Measurements from ENCODE around the gene CNTNAP2.

The CNTNAP2 gene

DNA sequence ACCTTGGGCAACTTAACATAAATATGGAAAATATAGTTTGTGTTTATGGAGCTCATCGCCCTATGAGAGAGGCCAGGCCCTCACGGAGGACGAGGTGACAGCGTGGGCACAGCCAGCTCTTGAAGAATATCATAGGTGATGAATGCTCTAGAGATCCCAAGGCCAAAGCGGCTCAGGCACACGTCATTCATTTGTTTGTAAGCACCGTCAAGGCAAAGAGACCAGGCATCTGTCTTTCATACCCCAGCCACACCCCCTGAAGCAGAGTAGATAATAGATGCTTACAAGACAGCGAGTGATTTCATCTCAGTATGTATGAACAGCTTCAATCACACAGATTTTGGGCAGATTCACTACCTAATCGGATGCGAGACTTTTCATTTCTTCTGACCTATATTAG, 2231.9 kb downstream of the CNTNAP2 start:
- no peak for DNase-seq (ENCODE audit: low spot score)

GRCh38 chr7:148356303-148356702, 2239.7 kb downstream of the CNTNAP2 start:
- no peak for DNase-seq (ENCODE audit: low spot score)

DNA sequence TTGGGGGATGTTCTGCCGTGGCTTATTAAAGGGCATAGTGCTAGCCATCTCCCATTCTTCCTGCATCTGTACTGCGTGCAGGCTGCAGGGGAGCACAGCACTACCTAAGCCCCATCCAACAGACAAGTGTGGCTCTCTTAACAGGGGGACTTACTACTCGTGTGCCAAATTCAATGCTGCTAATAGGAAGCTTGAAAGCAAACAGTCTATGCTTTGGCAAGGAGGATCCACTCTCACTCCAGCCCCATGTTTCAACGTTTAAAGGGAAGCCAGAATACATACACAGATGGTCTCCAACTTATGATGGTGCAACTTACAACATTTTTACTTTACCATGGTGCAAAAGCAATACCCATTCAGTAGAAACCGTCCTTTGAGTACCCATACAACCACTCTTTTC, 2245.9 kb downstream of the CNTNAP2 start:
- DNase-seq (ENCODE audit: low spot score): no peak

DNA sequence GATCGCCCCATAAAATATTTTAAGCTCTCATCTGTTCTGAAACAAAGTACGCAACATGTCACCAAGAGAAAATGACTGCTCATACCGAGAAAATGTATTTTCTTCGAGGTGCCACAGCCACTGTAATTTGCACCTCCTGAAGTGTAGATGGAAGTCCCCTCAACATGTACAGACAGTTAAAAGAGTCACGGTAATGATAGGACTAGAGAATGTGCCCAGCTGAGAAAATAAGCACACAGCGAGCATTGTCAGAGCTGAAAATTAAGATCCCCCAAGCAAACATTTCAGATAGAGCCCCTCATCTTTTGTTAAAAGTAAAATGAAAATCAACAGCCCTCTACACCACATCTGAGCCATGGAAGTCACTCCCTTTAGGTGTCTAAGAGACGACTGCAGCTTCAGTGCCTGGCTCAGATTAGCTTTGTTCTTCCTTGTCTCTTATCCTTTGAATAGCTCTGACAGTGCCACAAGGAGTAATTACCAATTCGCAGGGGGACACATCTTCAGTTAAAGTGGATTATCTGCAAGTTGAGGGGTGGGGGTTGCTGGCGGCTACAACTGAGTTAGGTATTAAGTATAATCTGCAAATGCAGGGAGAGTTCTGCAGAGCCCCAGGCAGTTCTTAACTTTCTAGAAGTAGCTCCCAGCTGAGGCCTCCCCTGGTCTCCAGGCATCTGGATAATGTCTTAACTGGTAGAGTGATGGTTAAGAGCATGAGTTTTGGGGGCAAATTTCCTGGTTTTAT, 2251.3 kb downstream of the CNTNAP2 start:
- no peak for DNase-seq (ENCODE audit: low spot score)

DNA sequence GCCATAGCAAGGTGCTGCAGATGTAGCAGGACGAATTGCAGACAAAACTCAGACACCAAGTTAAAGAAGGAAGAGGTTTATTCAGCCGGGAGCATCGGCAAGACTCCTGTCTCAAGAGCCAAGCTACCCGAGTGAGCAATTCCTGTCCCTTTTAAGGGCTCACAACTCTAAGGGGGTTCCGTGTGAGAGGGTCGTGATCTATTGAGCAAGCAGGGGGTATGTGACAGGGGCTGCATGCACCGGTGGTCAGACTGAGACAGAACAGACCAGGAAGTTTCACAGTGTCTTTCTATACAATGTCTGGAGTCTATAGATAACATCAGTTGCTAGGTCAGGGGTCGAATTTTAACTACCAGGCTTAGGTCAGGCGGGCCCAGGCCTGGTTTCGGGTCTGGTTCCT, 2252.0 kb downstream of the CNTNAP2 start:
- DNase-seq (ENCODE audit: low spot score): no peak

DNA sequence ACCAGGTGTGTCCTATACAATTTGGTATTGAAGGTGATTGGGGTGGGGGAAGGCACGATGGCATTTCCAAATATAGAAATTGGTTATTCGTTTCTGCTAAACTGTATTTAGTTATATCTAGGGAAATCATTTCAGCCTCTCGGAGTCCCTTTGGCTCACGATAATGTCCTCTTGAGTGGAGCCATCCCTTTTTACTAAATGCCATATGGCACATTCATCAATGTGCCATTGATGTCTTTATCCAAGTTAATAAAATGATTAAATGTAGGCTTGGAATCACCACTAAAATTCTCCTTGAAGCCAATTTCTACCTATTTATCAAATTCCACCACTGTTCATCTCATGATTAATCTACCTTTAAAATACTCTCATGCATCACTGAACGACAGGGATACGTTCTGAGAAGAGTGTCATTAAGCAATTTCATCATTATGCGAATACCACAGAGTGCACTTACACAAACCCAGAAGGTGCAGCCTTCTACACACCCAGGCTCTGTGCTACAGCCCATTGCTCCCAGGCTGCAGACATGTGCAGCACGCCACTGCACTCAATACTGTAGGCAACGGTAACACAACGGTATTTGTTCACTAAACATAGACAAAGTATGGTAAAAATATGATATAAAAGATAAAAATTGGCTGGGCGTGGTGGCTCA, 2254.8 kb downstream of the CNTNAP2 start:
- no peak for DNase-seq (ENCODE audit: low spot score)

- DNase-seq (ENCODE audit: low spot score): no peak
These were observed 2258.0 kb downstream of the CNTNAP2 start for GRCh38 chr7:148374396-148375259.

DNA sequence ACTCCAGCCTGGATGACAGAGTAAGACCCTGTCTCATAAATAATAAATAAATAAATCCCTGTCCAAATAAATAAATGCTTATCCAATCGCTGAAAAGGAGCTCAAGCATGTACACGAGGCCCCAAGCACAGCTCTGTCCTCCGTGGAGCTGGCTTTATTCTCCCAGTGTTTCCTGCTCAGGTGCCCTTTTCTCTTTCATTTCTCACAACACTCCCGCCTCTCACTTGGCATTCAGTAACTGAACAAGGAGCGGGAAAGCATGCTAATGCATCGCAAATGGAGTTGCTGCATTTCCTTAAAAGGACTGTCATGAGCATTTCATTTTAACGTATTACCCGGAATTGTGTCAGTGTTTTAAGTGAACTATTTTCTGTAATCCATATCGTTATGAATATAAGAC, 2263.1 kb downstream of the CNTNAP2 start:
- DNase-seq (ENCODE audit: low spot score): no peak

DNA sequence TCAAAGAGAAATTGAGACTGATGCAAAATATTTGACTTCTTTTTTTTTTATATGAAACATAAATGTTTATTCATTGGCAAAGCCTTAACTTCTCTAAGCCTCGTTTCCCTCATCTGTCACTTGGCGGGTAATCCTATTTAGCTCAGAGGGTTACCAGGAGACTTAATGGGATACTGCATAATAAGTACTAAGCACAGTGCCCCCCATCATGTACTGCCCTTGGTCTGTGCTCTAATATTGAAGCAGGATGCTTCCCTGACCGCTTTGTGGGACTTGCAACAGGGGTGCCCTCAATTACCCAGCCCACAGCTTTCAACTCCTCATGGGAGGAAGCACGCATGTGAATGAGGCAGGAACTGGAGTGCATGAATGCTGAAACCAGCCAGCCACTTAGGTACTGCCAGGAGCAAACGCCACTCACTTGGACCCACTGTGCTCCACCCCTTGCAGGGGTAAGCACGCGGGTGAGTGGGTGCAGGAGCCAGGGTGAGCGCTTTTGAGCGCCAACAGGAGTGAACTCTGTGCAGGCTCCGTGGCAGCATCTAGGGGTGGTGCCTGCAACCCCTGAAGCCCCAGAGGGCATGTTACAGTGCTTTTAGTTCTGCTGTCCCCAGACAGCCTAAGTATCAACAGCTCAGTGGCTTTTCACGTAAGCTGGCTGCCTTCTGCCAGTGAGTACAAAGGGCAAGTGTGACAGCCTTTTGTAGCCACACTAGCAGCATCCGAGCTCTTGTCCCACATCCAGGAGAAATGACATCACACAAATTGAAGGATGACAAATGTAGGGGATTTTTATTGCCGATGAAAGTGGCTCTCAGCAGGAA, 2264.2 kb downstream of the CNTNAP2 start:
- DNase-seq (ENCODE audit: low spot score): no peak

- DNase-seq (ENCODE audit: low spot score): no peak
These were observed 2266.0 kb downstream of the CNTNAP2 start for GRCh38 chr7:148382596-148382995.

GRCh38 chr7:148383651-148384050, 2267.1 kb downstream of the CNTNAP2 start:
- no peak for DNase-seq (ENCODE audit: low spot score)

DNA sequence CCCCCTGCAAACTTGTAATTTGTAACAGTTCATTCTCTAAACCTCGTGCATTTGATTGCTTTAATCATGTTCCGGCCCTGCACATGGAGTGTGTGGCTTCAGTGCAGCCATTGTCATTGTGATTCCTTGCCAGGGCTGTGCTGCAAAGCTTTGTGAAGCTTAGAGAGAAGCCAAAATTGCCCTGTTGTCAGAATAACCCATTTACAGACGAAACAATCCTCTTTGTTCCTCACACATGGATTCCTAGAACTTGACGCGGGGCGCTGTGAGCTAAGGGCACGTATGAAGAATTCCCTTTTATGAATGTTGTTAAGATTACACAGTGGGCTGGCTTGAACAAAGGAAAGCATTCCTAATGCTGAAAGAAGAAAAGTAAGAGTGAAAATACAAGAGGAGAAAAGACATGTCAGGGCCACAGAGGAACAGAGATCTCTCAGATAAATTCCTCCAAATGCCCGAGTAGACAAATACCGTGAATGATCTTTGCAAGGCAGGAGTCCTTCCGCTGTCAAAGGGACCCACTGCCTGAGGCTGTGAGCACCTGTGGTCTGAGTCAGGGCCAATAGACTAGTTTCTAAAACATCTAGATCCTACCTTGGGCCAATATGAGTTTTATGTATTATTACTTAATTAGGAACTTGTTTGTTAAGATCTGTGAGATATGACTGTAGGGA, 2268.5 kb downstream of the CNTNAP2 start:
- DNase-seq (ENCODE audit: low spot score): no peak

GRCh38 chr7:148390381-148390780, 2273.8 kb downstream of the CNTNAP2 start:
- DNase-seq (ENCODE audit: low spot score): no peak

- no peak for DNase-seq (ENCODE audit: low spot score)
These were observed 2275.0 kb downstream of the CNTNAP2 start for GRCh38 chr7:148391591-148391990.

GRCh38 chr7:148394582-148394981, 2278.0 kb downstream of the CNTNAP2 start:
- no peak for DNase-seq (ENCODE audit: low spot score)

GRCh38 chr7:148395352-148395811, 2278.8 kb downstream of the CNTNAP2 start:
- no peak for DNase-seq (ENCODE audit: low spot score)

- DNase-seq (ENCODE audit: low spot score): no peak
These were observed 2279.6 kb downstream of the CNTNAP2 start for GRCh38 chr7:148395990-148396716.

DNA sequence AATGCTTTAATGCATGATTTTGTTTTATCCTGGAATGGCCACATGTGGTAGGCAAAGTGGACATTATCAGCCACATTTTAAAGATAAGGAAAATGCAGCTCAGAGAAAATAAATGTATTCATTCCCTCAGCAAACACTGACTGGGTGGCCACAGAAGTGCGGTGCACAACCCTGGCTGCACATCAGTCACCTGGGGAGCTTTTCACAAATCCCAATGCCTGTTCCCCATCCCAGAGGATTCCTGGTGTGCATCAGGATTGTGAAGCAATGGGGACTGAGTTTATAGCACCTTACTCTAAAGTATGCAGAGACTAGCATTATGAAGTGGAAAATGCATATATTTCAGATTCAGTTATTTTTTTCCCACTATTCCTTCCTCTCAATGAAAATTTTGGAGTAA, 2280.5 kb downstream of the CNTNAP2 start:
- no peak for DNase-seq (ENCODE audit: low spot score)

GRCh38 chr7:148397551-148397950, 2280.9 kb downstream of the CNTNAP2 start:
- no peak for DNase-seq (ENCODE audit: low spot score)

DNA sequence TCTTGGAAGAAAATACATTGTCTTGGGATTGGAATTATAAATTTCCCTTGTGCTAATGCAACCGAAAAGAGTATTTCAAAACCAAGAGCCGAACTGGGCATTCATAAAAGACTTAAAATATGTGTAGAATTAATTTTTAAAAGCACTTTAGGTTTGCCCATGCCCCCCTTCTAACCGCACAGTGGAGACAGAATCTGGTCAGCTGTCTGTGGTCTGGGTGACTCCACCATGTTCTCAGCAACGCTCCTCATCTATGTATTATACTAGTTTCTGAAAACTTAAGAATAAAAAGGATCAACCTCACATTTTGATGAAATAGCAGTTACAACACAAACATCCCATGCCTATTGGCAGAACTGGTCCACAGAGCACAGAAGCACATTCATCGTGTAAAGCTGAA, 2281.4 kb downstream of the CNTNAP2 start:
- no peak for DNase-seq (ENCODE audit: low spot score)

Data from AG08395 (cell line).